Neuronal stem cell (in vitro differentiated cells): ENCODE results near the gene SRP9.

ENCODE experiments used
- DNase-seq: peaks from one replicate; pipeline ENCODE4 v3.0.0-alpha.2; 2013; ENCODE audit warnings: low spot score
- H2AFZ ChIP-seq: one replicate; pipeline ENCODE4 v1.6.1; 2013; ENCODE audit warnings: mild to moderate bottlenecking, low read length, inconsistent platforms
- H2AK5ac ChIP-seq: 2 replicates; pipeline ENCODE4 v1.6.1; 2013; ENCODE audit warnings: low read depth, mild to moderate bottlenecking, inconsistent platforms, low read length, moderate library complexity, mixed read lengths
- H2BK120ac ChIP-seq: 2 replicates; pipeline ENCODE4 v1.6.1; 2013; ENCODE audit warnings: low read depth, mild to moderate bottlenecking, inconsistent platforms, low read length, moderate library complexity, mixed read lengths
- H2BK12ac ChIP-seq: one replicate; pipeline ENCODE4 v1.6.1; 2013; ENCODE audit warnings: low read length, inconsistent platforms
- H2BK15ac ChIP-seq: 2 replicates; pipeline ENCODE4 v1.6.1; 2013; ENCODE audit warnings: mild to moderate bottlenecking, low read length, inconsistent platforms, mixed read lengths
- H2BK5ac ChIP-seq: one replicate; pipeline ENCODE4 v1.6.1; 2013; ENCODE audit warnings: inconsistent platforms, mild to moderate bottlenecking, low read length, moderate library complexity
- H3K14ac ChIP-seq: one replicate; pipeline ENCODE4 v1.6.1; 2013; ENCODE audit warnings: low read length, inconsistent platforms
- H3K18ac ChIP-seq: 2 replicates; pipeline ENCODE4 v1.6.1; 2013; ENCODE audit warnings: low read length, inconsistent platforms
- H3K23ac ChIP-seq: 2 replicates; pipeline ENCODE4 v1.6.1; 2013; ENCODE audit warnings: low read depth, mild to moderate bottlenecking, mixed read lengths, low read length, inconsistent platforms; ENCODE audit not compliant: poor library complexity
- H3K27ac ChIP-seq: replicated peaks from 3 replicates; pipeline ENCODE4 v1.5.1; 2013; ENCODE audit warnings: low read length, inconsistent platforms
- H3K27me3 ChIP-seq, 3 experiments: 2 replicates each; pipeline ENCODE4 v1.6.1; 2013; ENCODE audit warnings: low read length in 3 of 3, mild to moderate bottlenecking in 2 of 3, inconsistent platforms in 1 of 3, low read depth in 1 of 3, mixed read lengths in 1 of 3, moderate library complexity in 1 of 3; ENCODE audit not compliant: control insufficient read depth in 3 of 3, insufficient read depth in 3 of 3
- H3K36me3 ChIP-seq, 2 donors: replicated peaks in 1 of 2; 2 replicates each; pipeline ENCODE4 v1.6.1; 2013; ENCODE audit warnings: low read length in 2 of 2; ENCODE audit not compliant: control insufficient read depth in 2 of 2, insufficient read depth in 2 of 2
- H3K4ac ChIP-seq: 2 replicates; pipeline ENCODE4 v1.6.1; 2013; ENCODE audit warnings: inconsistent platforms, mild to moderate bottlenecking, low read length, moderate library complexity
- H3K4me1 ChIP-seq, 2 donors: 1 replicate in 1 of 2; 2 replicates in 1 of 2; pipeline ENCODE4 v1.6.1; 2013; ENCODE audit warnings: low read length in 2 of 2, low read depth in 1 of 2; ENCODE audit not compliant: control insufficient read depth in 2 of 2, insufficient read depth in 1 of 2
- H3K4me2 ChIP-seq: one replicate; pipeline ENCODE4 v1.6.1; 2013; ENCODE audit warnings: mild to moderate bottlenecking, low read length, inconsistent platforms; ENCODE audit not compliant: insufficient read depth, poor library complexity, severe bottlenecking
- H3K4me3 ChIP-seq, 2 donors: 2 replicates each; pipeline ENCODE4 v1.5.1; 2013; ENCODE audit warnings: low read length in 2 of 2, mild to moderate bottlenecking in 2 of 2, inconsistent platforms in 1 of 2, moderate library complexity in 1 of 2
- H3K79me1 ChIP-seq: one replicate; pipeline ENCODE4 v1.6.1; 2013; ENCODE audit warnings: low read depth, mild to moderate bottlenecking, inconsistent platforms, low read length, moderate library complexity
- H3K9ac ChIP-seq: one replicate; pipeline ENCODE4 v1.6.1; 2013; ENCODE audit warnings: mild to moderate bottlenecking, low read depth, low read length, inconsistent platforms; ENCODE audit not compliant: poor library complexity
- H3K9me3 ChIP-seq, 2 donors: replicated peaks in 1 of 2; 2 replicates each; pipeline versions ENCODE3 to v1.6.1; 2013; ENCODE audit warnings: low read length in 2 of 2, mild to moderate bottlenecking in 2 of 2, inconsistent platforms in 1 of 2, low read depth in 1 of 2, mixed read lengths in 1 of 2, moderate library complexity in 1 of 2; ENCODE audit not compliant: control insufficient read depth in 2 of 2, insufficient read depth in 1 of 2
- H4K8ac ChIP-seq: one replicate; pipeline ENCODE4 v1.6.1; 2013; ENCODE audit warnings: low read depth, mild to moderate bottlenecking, inconsistent platforms, low read length, moderate library complexity
- H4K91ac ChIP-seq: one replicate; pipeline ENCODE4 v1.6.1; 2013; ENCODE audit warnings: low read length, low read depth, mild to moderate bottlenecking, inconsistent platforms; ENCODE audit not compliant: poor library complexity
- WGBS, 2 donors: extraction: QIAGEN DNeasy Blood & Tissue Kit; methylation state at CpG; one replicate each; pipeline ENCODE4 v1.1.7; 2013; ENCODE audit warnings: missing lambda C conversion rate in 2 of 2, mixed read lengths in 1 of 2; ENCODE audit not compliant: insufficient read length in 2 of 2, insufficient replicate concordance in 1 of 2; ENCODE audit errors: extremely low coverage in 2 of 2; 5-methylcytosine and 5-hydroxymethylcytosine counted together

The SRP9 gene

DNA sequence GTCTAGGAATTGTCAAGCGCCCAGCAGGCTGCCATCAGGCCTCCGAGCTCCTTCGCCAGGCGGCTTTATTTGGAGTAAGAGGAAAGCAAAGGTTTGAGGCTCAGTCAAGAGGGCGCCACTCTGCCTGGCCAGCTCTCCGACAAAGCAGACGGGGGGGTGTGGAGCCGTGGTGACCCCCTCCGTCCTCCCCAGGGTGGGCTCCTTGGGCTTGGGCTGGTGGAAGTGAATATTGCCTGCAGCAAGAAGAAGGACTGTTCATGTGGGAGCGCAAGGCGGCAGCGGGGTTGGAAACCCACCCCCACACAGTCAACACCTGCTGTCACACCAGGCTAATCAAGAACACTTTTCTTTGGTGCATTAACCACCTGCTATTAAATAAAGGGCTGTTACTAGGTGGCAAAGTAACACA, 46.9 kb downstream of the SRP9 start:
- Histone ChIP-seq H2AFZ (no peak overlapping the region), H3K27ac (no peak overlapping the region), H3K27me3 (no peaks in the 10 kb centered on the region), H2BK12ac (no peak overlapping the region), H2AK5ac (no peak overlapping the region), H3K9ac (no peak overlapping the region), H3K4me1 (peaks cover 3 to 10% of the 10 kb centered on the region in 2 donors), H4K91ac (no peak overlapping the region), H3K23ac (no peak overlapping the region), H3K18ac (peak overlapping the region; percentile 8), H3K79me1 (peaks cover 2% of the 10 kb centered on the region), H3K4me3 (no peak overlapping the region), H2BK5ac (no peak overlapping the region), H4K8ac (no peak overlapping the region), H2BK120ac (no peak overlapping the region), H3K4ac (no peak overlapping the region), H3K14ac (no peak overlapping the region), H3K4me2 (no peak overlapping the region), H3K36me3 (peaks cover 0 to 6% of the 10 kb centered on the region in 2 donors), H2BK15ac (no peak overlapping the region), H3K9me3 (no peaks in the 10 kb centered on the region)
- DNase-seq = no peak
- no CpG with 5 or more reads among the region's 12 CpGs for WGBS, 2 donors

DNA sequence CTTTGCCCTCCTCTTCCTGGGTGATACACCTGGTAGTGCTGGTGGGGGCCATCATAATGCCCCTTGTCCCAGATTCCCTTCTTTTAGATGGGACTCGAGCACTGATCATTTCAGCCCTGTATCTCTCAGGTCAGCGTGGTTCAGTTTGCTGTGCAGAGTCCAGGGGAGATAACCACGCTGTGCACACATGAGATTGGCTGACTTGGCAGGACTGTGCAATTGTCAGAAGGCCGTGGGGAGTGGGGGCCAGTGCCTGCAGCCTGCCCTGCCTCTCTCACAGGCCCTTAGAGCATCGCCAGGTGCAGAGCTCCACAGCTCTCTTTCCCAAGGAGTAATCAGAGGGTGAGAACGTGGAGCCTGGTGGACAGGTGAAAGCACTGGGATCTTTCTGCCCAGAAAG, 47.5 kb downstream of the SRP9 start:
- no peak overlapping the region for H2BK120ac ChIP-seq
- no peaks in the 10 kb centered on the region for H3K27me3 ChIP-seq

DNA sequence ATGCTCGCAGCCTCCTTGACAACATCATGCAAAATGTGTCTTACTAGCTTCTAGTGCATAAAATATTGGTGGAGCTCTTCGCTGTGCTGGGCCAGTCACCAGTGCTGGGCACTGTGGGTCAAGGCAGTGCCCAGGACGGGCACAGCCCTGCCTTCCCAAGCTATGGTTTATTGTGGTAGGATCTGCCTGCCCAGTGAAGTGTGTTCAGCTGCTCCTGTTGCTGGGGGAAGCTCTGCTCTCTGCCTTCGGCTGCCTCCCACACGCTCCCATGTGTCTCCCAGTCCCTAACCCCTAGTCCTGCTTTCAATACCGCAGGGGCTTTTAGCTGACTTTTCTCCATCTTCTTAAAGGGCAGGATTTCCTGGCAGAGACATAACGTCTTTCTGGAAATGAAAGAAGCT, 48.0 kb downstream of the SRP9 start:
- H3K79me1 ChIP-seq = peaks cover 2% of the 10 kb centered on the region
- no peak overlapping the region for H4K91ac ChIP-seq
- no peaks in the 10 kb centered on the region for H3K9me3 ChIP-seq
- H2BK120ac ChIP-seq = no peak overlapping the region
- H3K23ac ChIP-seq = no peak overlapping the region
- no peak overlapping the region for H3K4ac ChIP-seq
- no peak overlapping the region for H3K4me3 ChIP-seq
- H3K14ac ChIP-seq = no peak overlapping the region
- no peak overlapping the region for H3K9ac ChIP-seq
- no peak overlapping the region for H4K8ac ChIP-seq
- no peak overlapping the region for H2BK5ac ChIP-seq
- H3K18ac ChIP-seq = no peak overlapping the region
- peaks cover 0 to 6% of the 10 kb centered on the region in 2 donors for H3K36me3 ChIP-seq
- no peaks in the 10 kb centered on the region for H3K27me3 ChIP-seq
- no CpG with 5 or more reads among the region's 7 CpGs for WGBS, 2 donors
- no peak overlapping the region for H2BK12ac ChIP-seq
- H3K4me2 ChIP-seq = no peak overlapping the region
- H2AFZ ChIP-seq = no peak overlapping the region
- DNase-seq = no peak
- no peak overlapping the region for H2BK15ac ChIP-seq
- H2AK5ac ChIP-seq = no peak overlapping the region
- no peak overlapping the region for H3K27ac ChIP-seq
- H3K4me1 ChIP-seq = peaks cover 3 to 10% of the 10 kb centered on the region in 2 donors

More for the DNA sequence above, 47.5 kb downstream of the SRP9 start:
- H4K8ac ChIP-seq = no peak overlapping the region
- WGBS, 2 donors = no CpG with 5 or more reads among the region's 6 CpGs
- no peak overlapping the region for H3K9ac ChIP-seq
- no peak overlapping the region for H2AK5ac ChIP-seq
- H2BK12ac ChIP-seq = no peak overlapping the region
- H3K4me2 ChIP-seq = no peak overlapping the region
- no peak overlapping the region for H2AFZ ChIP-seq
- peaks cover 2% of the 10 kb centered on the region for H3K79me1 ChIP-seq
- no peak overlapping the region for H3K4me3 ChIP-seq
- H4K91ac ChIP-seq = no peak overlapping the region
- H2BK15ac ChIP-seq = no peak overlapping the region
- H3K4me1 ChIP-seq = peaks cover 3 to 10% of the 10 kb centered on the region in 2 donors
- H3K9me3 ChIP-seq = no peaks in the 10 kb centered on the region
- H3K14ac ChIP-seq = no peak overlapping the region
- H3K36me3 ChIP-seq = peaks cover 0 to 6% of the 10 kb centered on the region in 2 donors
- no peak overlapping the region for H3K27ac ChIP-seq
- H3K23ac ChIP-seq = peak overlapping the region; percentile 28
- H2BK5ac ChIP-seq = no peak overlapping the region
- H3K18ac ChIP-seq = no peak overlapping the region
- DNase-seq = no peak
- H3K4ac ChIP-seq = no peak overlapping the region

DNA sequence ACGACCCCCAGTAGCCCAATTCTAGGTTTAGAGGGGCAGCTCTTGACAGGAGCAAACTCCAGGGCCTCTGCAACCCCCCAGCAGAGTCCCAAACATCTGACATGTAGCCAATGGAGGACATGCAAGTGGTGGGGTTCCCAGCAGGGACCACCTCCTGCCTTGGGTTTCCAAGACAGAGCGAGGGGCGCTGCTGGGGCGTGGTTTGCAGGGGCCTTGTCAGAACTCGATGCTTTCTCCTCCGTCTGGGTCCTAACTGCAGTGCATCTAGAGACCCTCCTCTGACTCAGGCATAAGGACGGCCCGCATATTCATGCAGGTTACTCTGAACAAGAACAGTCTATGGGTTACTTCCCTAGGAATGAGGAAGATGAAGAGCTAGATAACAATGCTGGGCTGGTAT, 49.5 kb downstream of the SRP9 start:
- H3K4me2 ChIP-seq = no peak overlapping the region
- H2BK12ac ChIP-seq = no peak overlapping the region
- H4K91ac ChIP-seq = no peak overlapping the region
- peaks cover 2% of the 10 kb centered on the region for H3K79me1 ChIP-seq
- no peak overlapping the region for H4K8ac ChIP-seq
- no peak overlapping the region for H3K27ac ChIP-seq
- WGBS, 2 donors = no CpG with 5 or more reads among the region's 8 CpGs
- no peaks in the 10 kb centered on the region for H3K9me3 ChIP-seq
- peaks cover 3 to 16% of the 10 kb centered on the region in 2 donors for H3K36me3 ChIP-seq
- no peak overlapping the region for H2BK5ac ChIP-seq
- no peak overlapping the region for H3K9ac ChIP-seq
- no peaks in the 10 kb centered on the region for H3K27me3 ChIP-seq
- H3K18ac ChIP-seq = no peak overlapping the region
- peaks cover 3 to 10% of the 10 kb centered on the region in 2 donors for H3K4me1 ChIP-seq
- no peak overlapping the region for H2AK5ac ChIP-seq
- no peak overlapping the region for H2BK120ac ChIP-seq
- no peak overlapping the region for H3K23ac ChIP-seq
- H3K4me3 ChIP-seq = no peak overlapping the region
- H2BK15ac ChIP-seq = no peak overlapping the region
- H2AFZ ChIP-seq = no peak overlapping the region
- no peak overlapping the region for H3K4ac ChIP-seq
- H3K14ac ChIP-seq = no peak overlapping the region
- no peak for DNase-seq
